MM.1S (cell line): ENCODE results near the gene CORO7.

Source experiments
- CTCF ChIP-seq: fragments of 300-600 bp; sonication (generic); IDR thresholded peaks from 2 replicates; pipeline ENCODE4 v1.5.1; 2016; ENCODE audit warnings: antibody characterized with exemption, low read length, mixed read lengths
- EZH2 ChIP-seq: fragments of 300-600 bp; sonication (generic); optimal IDR thresholded peaks from 2 replicates; pipeline ENCODE3; 2017; ENCODE audit warnings: low read depth, mild to moderate bottlenecking, antibody characterized with exemption, low read length, mixed read lengths
- EZH2phosphoT487 ChIP-seq: fragments of 300-600 bp; sonication (generic); IDR thresholded peaks from 2 replicates; pipeline ENCODE4 v1.6.1; 2018; ENCODE audit warnings: antibody characterized with exemption, low read length

GRCh38 chr16:4450430-4450829 lies 34.0 kb upstream of the CORO7 start:
- TF ChIP-seq CTCF, result no peak
- no peak for TF ChIP-seq EZH2phosphoT487
- no peak for TF ChIP-seq EZH2
